ENCODE results near the gene KSR1. TPM values are rescaled to one million over a fixed set of nuclear protein-coding genes. Genes with fewer than 3 reads are reported as not detected.
"Not testable (repeated sequence)": the region's sequence is repeated elsewhere in the genome, so short reads cannot be mapped to it uniquely, and the experiment has no call there.

Gene KSR1
- total and polyA plus RNA-seq, 4 donors: 19.0 to 75.7 (median 42.6) TPM

DNA sequence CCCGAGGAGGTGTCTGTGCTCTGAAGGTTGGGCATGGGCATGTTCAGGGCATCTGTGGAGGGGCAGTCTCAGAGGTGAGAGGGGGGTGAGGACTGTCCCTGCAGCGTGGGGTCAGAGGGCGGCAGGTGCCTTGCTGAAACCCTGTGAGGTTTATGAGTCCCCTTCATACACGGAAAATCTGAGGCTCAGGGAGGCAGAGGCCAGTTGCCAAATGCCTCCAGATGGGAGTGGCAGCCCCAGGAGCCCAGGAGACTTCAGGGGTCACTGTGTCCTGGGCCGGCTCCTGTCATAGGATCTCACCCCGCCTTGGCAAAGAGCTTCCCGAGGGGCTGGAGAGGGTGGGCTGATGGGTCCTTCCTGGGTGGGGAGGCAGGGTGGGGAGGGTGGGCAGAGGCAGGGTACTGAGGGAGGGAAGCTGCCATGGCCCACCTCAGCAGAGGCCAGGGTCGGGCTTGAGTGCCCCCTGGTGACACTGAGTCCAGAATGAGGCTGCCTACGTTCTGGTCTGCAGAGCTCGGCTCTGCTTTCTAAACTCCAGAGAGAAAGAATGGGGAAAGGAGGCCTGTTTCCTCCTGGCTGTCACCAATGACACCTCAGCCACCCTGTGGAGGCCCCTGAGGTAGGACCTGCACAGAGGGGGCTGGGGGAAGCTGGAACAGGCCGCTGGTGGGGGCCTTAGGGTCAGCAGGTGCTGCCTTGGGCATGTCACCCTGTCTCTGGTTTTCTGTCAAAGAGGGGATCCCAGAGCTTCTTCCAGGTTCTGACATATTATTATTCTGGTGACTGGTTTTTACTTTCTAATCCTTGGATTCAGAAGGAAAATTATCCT is 175.9 kb downstream of the KSR1 start:
- ATAC-seq (ENCODE audit: low FRiP score) (no peak), DNase-seq (no peak)
- intact Hi-C loops (cut with DNase I): no loop called here
- Histone ChIP-seq H3K27ac (ENCODE audit: low read depth in 1 of 2, low read length in 2 of 2) (no peak overlapping the region), H3K27me3 (ENCODE audit: control insufficient read depth in 1 of 2, insufficient read depth in 2 of 2, low read length in 1 of 2) (no peaks in the 10 kb centered on the region), H3K4me1 (ENCODE audit: control insufficient read depth in 1 of 2, insufficient read depth in 2 of 2, low read length in 2 of 2) (no peaks in the 10 kb centered on the region), H3K9me3 (ENCODE audit: control insufficient read depth, low read length) (no peaks in the 10 kb centered on the region), H3K4me3 (ENCODE audit: low read length in 2 of 2) (no peak overlapping the region), H3K36me3 (ENCODE audit: control insufficient read depth in 1 of 2, insufficient read depth in 2 of 2, low read length in 1 of 2) (no peaks in the 10 kb centered on the region)
- WGBS, 2 donors: 85% methylated on average over 11 of the region's 11 CpGs

DNA sequence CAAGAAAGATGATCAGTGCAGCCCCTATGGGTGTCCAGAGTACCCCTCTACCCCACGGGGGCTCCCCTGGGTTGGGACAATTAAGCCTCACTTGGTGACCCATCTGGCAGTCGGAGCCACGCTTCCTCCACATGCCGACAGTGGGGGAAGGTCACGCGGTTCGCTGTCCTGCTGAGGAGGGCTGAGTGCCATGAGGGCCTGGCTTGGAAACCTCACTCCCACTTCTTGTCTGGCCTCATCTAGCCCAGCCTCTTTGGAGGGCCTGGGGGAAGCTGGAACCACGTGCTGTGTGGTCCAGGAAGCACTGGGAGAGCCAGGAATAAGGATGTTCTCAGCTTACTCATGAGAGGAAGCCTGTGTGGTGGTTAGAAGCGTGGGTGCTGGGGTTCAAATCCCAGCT is 176.5 kb downstream of the KSR1 start:
- H3K4me1 ChIP-seq (ENCODE audit: control insufficient read depth in 1 of 2, insufficient read depth in 2 of 2, low read length in 2 of 2); H3K4me3 ChIP-seq (ENCODE audit: low read length in 2 of 2); H3K27ac ChIP-seq (ENCODE audit: low read depth in 1 of 2, low read length in 2 of 2); H3K27me3 ChIP-seq (ENCODE audit: control insufficient read depth in 1 of 2, insufficient read depth in 2 of 2, low read length in 1 of 2); intact Hi-C loops (cut with DNase I); H3K36me3 ChIP-seq (ENCODE audit: control insufficient read depth in 1 of 2, insufficient read depth in 2 of 2, low read length in 1 of 2); H3K9me3 ChIP-seq (ENCODE audit: control insufficient read depth, low read length): not testable (repeated sequence)
- WGBS, 2 donors: 10 to 13% methylated on average over 9 of the region's 9 CpGs
- peak; percentile 86 to 93 for DNase-seq
- ATAC-seq (ENCODE audit: low FRiP score): peak; percentile 92

DNA sequence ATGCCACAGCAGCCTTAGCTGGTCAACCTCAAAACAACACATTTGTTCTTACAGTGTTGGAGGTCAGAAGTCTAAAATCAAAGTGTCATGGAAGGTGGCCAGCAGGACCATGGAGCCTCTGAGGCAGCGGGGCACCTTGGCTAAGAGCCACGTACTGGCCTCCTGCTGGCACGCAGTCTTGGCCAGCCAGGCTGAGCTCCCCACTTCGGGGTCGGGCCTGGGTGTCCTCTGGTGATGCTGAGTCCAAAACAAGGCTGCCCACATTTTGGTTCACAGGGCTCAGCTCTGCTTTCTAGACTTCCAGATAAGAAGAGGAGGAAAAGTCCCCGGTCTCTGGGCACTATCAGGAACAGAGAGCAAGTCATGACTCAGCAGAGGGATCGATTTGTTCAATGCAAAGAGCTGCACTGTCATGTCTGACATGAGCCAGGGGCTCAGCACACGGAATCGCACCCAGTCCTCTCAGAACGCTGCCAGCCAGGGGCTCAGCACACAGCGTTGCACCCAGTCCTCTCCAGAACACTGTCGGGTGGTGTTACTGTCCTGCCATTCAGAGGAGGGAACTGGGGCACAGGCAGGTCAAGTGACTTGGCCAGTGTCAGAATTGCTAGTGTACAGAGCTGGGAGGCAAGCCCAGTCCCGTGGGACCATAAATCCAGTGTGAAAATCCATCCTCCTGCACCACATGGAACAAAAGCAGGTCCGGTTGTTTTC is 177.2 kb downstream of the KSR1 start:
- H3K4me3 ChIP-seq (ENCODE audit: low read length in 2 of 2): no peak overlapping the region
- no peaks in the 10 kb centered on the region for H3K36me3 ChIP-seq (ENCODE audit: control insufficient read depth in 1 of 2, insufficient read depth in 2 of 2, low read length in 1 of 2)
- no peaks in the 10 kb centered on the region for H3K9me3 ChIP-seq (ENCODE audit: control insufficient read depth, low read length)
- no peaks in the 10 kb centered on the region for H3K4me1 ChIP-seq (ENCODE audit: control insufficient read depth in 1 of 2, insufficient read depth in 2 of 2, low read length in 2 of 2)
- ATAC-seq (ENCODE audit: low FRiP score) (peak; percentile 45), DNase-seq (no peak)
- WGBS, 2 donors: 41% methylated on average over 14 of the region's 14 CpGs
- H3K27me3 ChIP-seq (ENCODE audit: control insufficient read depth in 1 of 2, insufficient read depth in 2 of 2, low read length in 1 of 2): no peaks in the 10 kb centered on the region
- H3K27ac ChIP-seq (ENCODE audit: low read depth in 1 of 2, low read length in 2 of 2): no peak overlapping the region
- intact Hi-C loops (cut with DNase I): no loop called here

DNA sequence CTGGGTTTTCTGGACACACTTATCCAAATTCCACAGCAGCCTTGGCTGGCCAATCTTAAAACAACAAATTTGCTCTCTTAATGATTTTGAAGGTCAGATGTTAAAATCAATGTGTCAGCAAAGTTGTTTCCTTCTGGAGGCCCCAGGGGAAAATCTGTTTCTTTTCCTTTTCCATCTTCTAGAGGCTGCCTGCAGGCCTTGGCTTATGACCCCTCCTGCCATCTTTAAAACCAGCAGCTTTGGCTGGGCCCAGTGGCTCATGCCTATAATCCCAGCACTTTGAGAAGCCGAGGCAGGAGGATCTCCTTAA is 177.7 kb downstream of the KSR1 start:
- intact Hi-C loops (cut with DNase I): no loop called here
- Histone ChIP-seq H3K27ac (ENCODE audit: low read depth in 1 of 2, low read length in 2 of 2) (no peak overlapping the region), H3K27me3 (ENCODE audit: control insufficient read depth in 1 of 2, insufficient read depth in 2 of 2, low read length in 1 of 2) (no peaks in the 10 kb centered on the region), H3K36me3 (ENCODE audit: control insufficient read depth in 1 of 2, insufficient read depth in 2 of 2, low read length in 1 of 2) (no peaks in the 10 kb centered on the region), H3K9me3 (ENCODE audit: control insufficient read depth, low read length) (no peaks in the 10 kb centered on the region), H3K4me1 (ENCODE audit: control insufficient read depth in 1 of 2, insufficient read depth in 2 of 2, low read length in 2 of 2) (no peaks in the 10 kb centered on the region), H3K4me3 (ENCODE audit: low read length in 2 of 2) (no peak overlapping the region)
- DNase-seq: no peak
- WGBS, 2 donors: 98 to 100% methylated on average over 1 of the region's 1 CpG
- ATAC-seq (ENCODE audit: low FRiP score): no peak

DNA sequence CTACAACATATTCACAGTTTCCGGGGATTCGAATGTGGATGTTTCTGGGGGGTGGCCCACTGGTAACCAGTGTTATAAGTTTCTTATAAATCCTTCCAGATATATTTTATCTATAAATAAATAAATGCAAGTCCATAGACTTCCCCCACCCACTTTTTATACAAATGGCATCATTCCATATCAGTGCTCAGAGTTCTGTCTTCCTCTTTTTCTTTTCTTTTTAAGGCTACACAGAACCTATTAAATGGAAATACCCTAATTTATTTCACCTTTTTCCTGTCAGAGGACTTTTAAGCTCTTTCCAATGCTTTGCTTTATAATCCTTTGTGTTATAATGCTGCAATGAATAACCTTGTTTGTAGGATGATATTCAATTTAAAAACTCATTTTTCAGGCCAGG is 178.5 kb downstream of the KSR1 start:
- H3K4me1 ChIP-seq (ENCODE audit: control insufficient read depth in 1 of 2, insufficient read depth in 2 of 2, low read length in 2 of 2): no peaks in the 10 kb centered on the region
- no peaks in the 10 kb centered on the region for H3K9me3 ChIP-seq (ENCODE audit: control insufficient read depth, low read length)
- WGBS, 2 donors: 83 to 93% methylated on average over 2 of the region's 2 CpGs
- H3K27me3 ChIP-seq (ENCODE audit: control insufficient read depth in 1 of 2, insufficient read depth in 2 of 2, low read length in 1 of 2): no peaks in the 10 kb centered on the region
- DNase-seq (no peak), ATAC-seq (ENCODE audit: low FRiP score) (no peak)
- no peaks in the 10 kb centered on the region for H3K36me3 ChIP-seq (ENCODE audit: control insufficient read depth in 1 of 2, insufficient read depth in 2 of 2, low read length in 1 of 2)
- intact Hi-C loops (cut with DNase I): no loop called here
- H3K27ac ChIP-seq (ENCODE audit: low read depth in 1 of 2, low read length in 2 of 2): no peak overlapping the region
- no peak overlapping the region for H3K4me3 ChIP-seq (ENCODE audit: low read length in 2 of 2)

DNA sequence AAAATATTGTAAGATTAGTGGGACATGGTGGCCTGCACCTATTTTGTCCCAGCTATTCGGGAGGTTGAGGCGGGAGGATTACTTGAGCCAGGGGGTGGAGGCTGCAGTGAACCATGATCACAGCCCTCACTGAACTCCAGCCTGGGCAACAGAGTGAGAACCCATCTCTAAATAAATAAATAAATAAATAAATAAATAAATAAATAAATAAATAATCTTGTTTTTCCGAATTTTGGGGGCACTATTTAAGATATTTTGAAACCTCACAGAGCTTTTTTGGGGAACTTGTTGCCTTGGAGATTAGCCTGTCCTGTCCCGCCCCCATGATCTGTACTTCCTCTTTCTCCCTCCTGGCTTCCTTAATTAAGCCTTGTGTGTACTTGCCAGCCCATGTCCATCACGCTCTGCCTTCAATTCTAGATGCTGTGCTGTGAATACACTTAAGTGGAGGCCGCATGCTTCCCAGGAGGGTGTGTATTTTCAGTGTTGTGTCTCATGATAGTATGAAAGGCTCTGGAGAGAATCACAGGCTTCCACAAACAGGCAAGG is 179.1 kb downstream of the KSR1 start:
- Histone ChIP-seq H3K4me1 (ENCODE audit: control insufficient read depth in 1 of 2, insufficient read depth in 2 of 2, low read length in 2 of 2) (no peaks in the 10 kb centered on the region), H3K36me3 (ENCODE audit: control insufficient read depth in 1 of 2, insufficient read depth in 2 of 2, low read length in 1 of 2) (no peaks in the 10 kb centered on the region), H3K4me3 (ENCODE audit: low read length in 2 of 2) (no peak overlapping the region), H3K27me3 (ENCODE audit: control insufficient read depth in 1 of 2, insufficient read depth in 2 of 2, low read length in 1 of 2) (no peaks in the 10 kb centered on the region), H3K27ac (ENCODE audit: low read depth in 1 of 2, low read length in 2 of 2) (no peak overlapping the region), H3K9me3 (ENCODE audit: control insufficient read depth, low read length) (no peaks in the 10 kb centered on the region)
- intact Hi-C loops (cut with DNase I): no loop called here
- ATAC-seq (ENCODE audit: low FRiP score) (no peak), DNase-seq (peak in 1 of 2 donors; percentile 73)
- WGBS, 2 donors: 89 to 92% methylated on average over 6 of the region's 6 CpGs

DNA sequence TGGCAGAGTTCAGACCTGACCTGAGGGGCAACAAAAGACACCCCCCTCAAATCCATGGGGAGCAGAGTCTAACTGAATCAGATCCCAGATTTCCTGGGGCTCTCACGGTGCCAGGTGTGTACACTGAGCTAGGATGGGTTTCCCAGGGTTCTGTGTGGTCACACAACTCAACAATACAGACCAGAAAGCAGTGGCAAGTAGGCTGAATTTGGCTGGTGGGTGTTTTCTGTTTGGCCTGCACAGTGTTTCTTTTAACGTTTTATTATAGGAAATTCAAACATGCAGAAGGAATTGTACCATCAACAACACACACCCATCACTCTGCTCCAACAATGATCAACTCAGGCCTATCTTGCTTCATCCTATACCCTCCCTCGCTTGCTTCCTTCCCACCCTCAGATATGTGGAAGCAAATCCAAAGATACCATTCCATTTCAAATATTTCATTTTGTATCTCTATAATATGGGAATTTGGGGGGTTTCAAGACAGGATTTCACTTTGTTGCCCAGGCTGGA is 179.8 kb downstream of the KSR1 start:
- H3K9me3 ChIP-seq (ENCODE audit: control insufficient read depth, low read length); H3K36me3 ChIP-seq (ENCODE audit: control insufficient read depth in 1 of 2, insufficient read depth in 2 of 2, low read length in 1 of 2); DNase-seq; H3K27ac ChIP-seq (ENCODE audit: low read depth in 1 of 2, low read length in 2 of 2); H3K4me1 ChIP-seq (ENCODE audit: control insufficient read depth in 1 of 2, insufficient read depth in 2 of 2, low read length in 2 of 2); H3K27me3 ChIP-seq (ENCODE audit: control insufficient read depth in 1 of 2, insufficient read depth in 2 of 2, low read length in 1 of 2); H3K4me3 ChIP-seq (ENCODE audit: low read length in 2 of 2); intact Hi-C loops (cut with DNase I); ATAC-seq (ENCODE audit: low FRiP score): not testable (repeated sequence)
- 74 to 75% methylated on average over 3 of the region's 3 CpGs for WGBS, 2 donors

DNA sequence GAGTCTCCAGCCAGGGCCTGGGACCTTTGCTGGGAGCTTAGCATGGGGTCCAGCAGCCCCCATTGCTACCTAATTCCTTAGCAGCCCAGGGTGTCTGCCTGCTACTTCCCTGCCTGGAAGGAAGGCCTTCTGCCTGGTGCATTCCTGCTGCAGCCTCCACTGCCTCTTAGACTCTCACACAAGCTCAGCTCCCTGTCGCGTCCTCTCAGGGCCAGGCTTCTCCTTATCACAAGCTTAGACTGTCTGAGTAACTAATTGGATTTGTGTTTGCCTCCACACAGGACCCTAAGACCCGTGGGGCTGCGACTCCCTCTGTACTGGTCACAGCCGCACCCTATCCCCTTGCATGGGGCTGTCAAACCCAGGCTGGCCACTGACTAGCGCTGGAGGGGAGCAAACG is 181.6 kb downstream of the KSR1 start:
- intact Hi-C loops (cut with DNase I); DNase-seq; ATAC-seq (ENCODE audit: low FRiP score); H3K27ac ChIP-seq (ENCODE audit: low read depth in 1 of 2, low read length in 2 of 2); H3K9me3 ChIP-seq (ENCODE audit: control insufficient read depth, low read length); H3K36me3 ChIP-seq (ENCODE audit: control insufficient read depth in 1 of 2, insufficient read depth in 2 of 2, low read length in 1 of 2); H3K4me3 ChIP-seq (ENCODE audit: low read length in 2 of 2); H3K4me1 ChIP-seq (ENCODE audit: control insufficient read depth in 1 of 2, insufficient read depth in 2 of 2, low read length in 2 of 2); H3K27me3 ChIP-seq (ENCODE audit: control insufficient read depth in 1 of 2, insufficient read depth in 2 of 2, low read length in 1 of 2): not testable (repeated sequence)
- 92 to 94% methylated on average over 4 to 7 of the region's 7 CpGs for WGBS, 2 donors

All from aorta (tissue), 5 donors.